ENCODE measurements around the gene ASB15. TPM values are rescaled to one million over a fixed set of nuclear protein-coding genes. Genes with fewer than 3 reads are reported as not detected.

ASB15 gene
- total RNA-seq, 1 experiment from 2014 or later: not detected

- POLR2A ChIA-PET: interaction anchor here (0.6 kb wide), 1 partner anchor 21 kb away, joined by 3 read pairs; no protein-coding TSS in a partner anchor
- CTCF ChIA-PET: no interaction called here
- TF ChIP-seq TCF7L2 (IDR thresholded peaks at IDR 0.05; ENCODE audit: low read depth, low read length) (no peak), REST (IDR thresholded peaks at IDR 0.05; ENCODE audit: insufficient read depth in 1 of 2, low read depth in 2 of 2, low read length in 1 of 2) (peak in 1 of 2 experiments; percentile 45; a peak in 1 of 4 replicates), CTCF (IDR thresholded peaks at IDR 0.05) (no peak)
- in situ Hi-C loops (cut with HindIII; ENCODE audit: low pct_unique_long_range_greater_than_20kb, low sequenced_read_pairs): no loop called here
- no peaks in the 10 kb centered on the region; the same call in 1 of the 2 replicates for H3K27me3 ChIP-seq (ENCODE audit: control insufficient read depth, insufficient read depth, low read length)
- H3K9me3 ChIP-seq (ENCODE audit: control insufficient read depth, insufficient read depth, low read depth, low read length): no peaks in the 10 kb centered on the region
- TSS peak; percentile 75 for BruUV-seq (replicated peaks)
- peaks cover 9% of the 10 kb centered on the region for H3K4me1 ChIP-seq (ENCODE audit: control insufficient read depth, insufficient read depth, low read length)
- no peak for DNase-seq (ENCODE audit: low read depth, low spot score)
- peak overlapping the region; percentile 92 to 99 for H3K4me3 ChIP-seq (ENCODE audit: low read depth in 2 of 2, low read length in 2 of 2)
- intact Hi-C loops (cut with micrococcal nuclease; ENCODE audit: unreplicated experiment): no loop called here
- no peak for ATAC-seq
- peak overlapping the region; percentile 96 for H3K27ac ChIP-seq (ENCODE audit: low read length)
- H3K36me3 ChIP-seq (ENCODE audit: control insufficient read depth, insufficient read depth, low read length): peaks cover 7% of the 10 kb centered on the region
These were observed 44.6 kb upstream of the ASB15 start for GRCh38 chr7:123557016-123557397.

GRCh38 chr7:123557398-123558288 lies 44.0 kb upstream of the ASB15 start, which contains the start of gene NDUFA5:
TSS of gene NDUFA5 (minus strand) at chr7:123557818. CDS start at chr7:123557795, 23 bp downstream.
- peak; percentile 99 for DNase-seq (ENCODE audit: low read depth, low spot score)

More at GRCh38 chr7:123557398-123558288, 44.0 kb upstream of the ASB15 start, which contains the start of gene NDUFA5:
- Histone ChIP-seq H3K4me3 (ENCODE audit: low read depth in 2 of 2, low read length in 2 of 2) (peak within 1 kb of the TSS; percentile 92 to 99), H3K27ac (ENCODE audit: low read length) (peak within 1 kb of the TSS; percentile 96), H3K27me3 (ENCODE audit: control insufficient read depth, insufficient read depth, low read length) (no peaks in the 10 kb centered on the region; the same call in 1 of the 2 replicates), H3K9me3 (ENCODE audit: control insufficient read depth, insufficient read depth, low read depth, low read length) (no peaks in the 10 kb centered on the region), H3K4me1 (ENCODE audit: control insufficient read depth, insufficient read depth, low read length) (peaks cover 9% of the 10 kb centered on the region), H3K36me3 (ENCODE audit: control insufficient read depth, insufficient read depth, low read length) (peaks cover 7% of the 10 kb centered on the region)
- CTCF ChIA-PET: interaction anchor here (0.6 to 0.9 kb wide), 4 partner anchors 21 to 64 kb away, joined by 3 to 16 read pairs (median 4); no protein-coding TSS in a partner anchor
- intact Hi-C loops (cut with micrococcal nuclease; ENCODE audit: unreplicated experiment): no loop called here
- BruUV-seq (replicated peaks): no TSS peak
- POLR2A ChIA-PET: interaction anchor here (0.6 kb wide), 2 partner anchors 21 to 191 kb away, joined by 3 to 4 read pairs; partner anchors contain the start of gene WASL
- peak; percentile 94; the same call in 1 of the 2 replicates for TF ChIP-seq SIN3A (IDR thresholded peaks at IDR 0.05; ENCODE audit: borderline replicate concordance, insufficient read depth, low read depth, low read length)
- TF ChIP-seq POLR2AphosphoS5 (IDR thresholded peaks at IDR 0.05; ENCODE audit: low read depth, low read length): peak; percentile 55; the same call in 1 of the 2 replicates
- TF ChIP-seq REST (IDR thresholded peaks at IDR 0.05; ENCODE audit: insufficient read depth in 1 of 2, low read depth in 2 of 2, low read length in 1 of 2): peak in 1 of 2 experiments; percentile 62; a peak in 3 of 4 replicates
- TF ChIP-seq CTCF (IDR thresholded peaks at IDR 0.05): no peak
- TF ChIP-seq TCF7L2 (IDR thresholded peaks at IDR 0.05; ENCODE audit: low read depth, low read length): no peak; the same call in 1 of the 2 replicates
- peak; percentile 100 for ATAC-seq
- in situ Hi-C loops (cut with HindIII; ENCODE audit: low pct_unique_long_range_greater_than_20kb, low sequenced_read_pairs): no loop called here

Measured in Panc1 (cell line).